Suprapubic skin (tissue), 4 donors: ENCODE measurements around the gene MTHFSD.

Experiments used
- CTCF ChIP-seq, 2 donors: fragments of 200-600 bp in 1 of 2; fragments of 450-650 bp in 1 of 2; sonication (generic) in 1 of 2; IDR thresholded peaks; one replicate each; pipeline ENCODE4 v1.5.1; 2016 to 2019; ENCODE audit warnings: antibody characterized with exemption in 2 of 2, mild to moderate bottlenecking in 1 of 2, moderate library complexity in 1 of 2
- POLR2A ChIP-seq, 2 donors: fragments of 450-650 bp; IDR thresholded peaks; one replicate each; pipeline ENCODE4 v1.6.1; 2017; ENCODE audit warnings: antibody characterized with exemption in 2 of 2, mild to moderate bottlenecking in 2 of 2, moderate library complexity in 2 of 2
- POLR2AphosphoS5 ChIP-seq, 3 donors: sonication (generic); formaldehyde crosslinking; IDR thresholded peaks; one replicate each; pipeline ENCODE4 v1.6.1; 2017; ENCODE audit warnings: antibody characterized with exemption in 3 of 3

DNA sequence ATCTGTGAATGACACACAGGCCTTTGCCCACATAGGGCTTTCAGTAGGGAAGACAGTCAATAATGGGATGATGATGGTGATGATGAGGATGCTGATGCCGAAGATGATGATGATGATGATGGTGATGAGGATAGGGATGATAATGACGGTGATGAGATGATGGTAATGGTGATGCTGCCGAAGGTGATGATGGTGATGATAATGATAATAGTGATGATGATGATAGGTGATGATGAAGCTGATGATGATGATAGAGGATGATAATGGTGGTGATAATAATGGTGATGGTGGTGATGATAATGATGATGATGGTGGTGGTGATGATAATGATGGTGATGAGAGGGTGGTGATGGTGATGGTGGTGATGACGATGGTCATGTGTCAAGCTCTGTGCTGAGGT, 36.2 kb upstream of the MTHFSD start:
- no peak for TF ChIP-seq CTCF (IDR thresholded peaks at IDR 0.05)
- no peak for TF ChIP-seq POLR2AphosphoS5 (IDR thresholded peaks at IDR 0.05)
- no peak for TF ChIP-seq POLR2A (IDR thresholded peaks at IDR 0.05)
